Mucosa of gallbladder (tissue), 1 donor: ENCODE data around the gene POC1B. TPM values are rescaled to one million over a fixed set of nuclear protein-coding genes. Genes with fewer than 3 reads are reported as not detected.
"Not testable (repeated sequence)": the region's sequence is repeated elsewhere in the genome, so short reads cannot be mapped to it uniquely, and the experiment has no call there.

Experiments used
- DNase-seq: peaks from one replicate; pipeline ENCODE4 v3.0.0-alpha.2; 2020; ENCODE audit warnings: low spot score
- total RNA-seq: library from RNA; stranded (reverse); gene quantifications from one replicate; pipeline ENCODE4 v1.2.1, GENCODE V29; 2021
- donor health status: DM: no; HTN: no; CAD: no.

The POC1B gene
- total RNA-seq, 1 donor from 2014 or later = 26.8 TPM

- no peak for DNase-seq
These were observed 60.8 kb downstream of the POC1B start for GRCh38 chr12:89464974-89465592.

- no peak for DNase-seq
These were observed 63.9 kb downstream of the POC1B start for GRCh38 chr12:89461649-89462612.

- DNase-seq = no peak
These were observed 64.7 kb downstream of the POC1B start for GRCh38 chr12:89461190-89461589.

- not testable (repeated sequence) for DNase-seq
These were observed 66.6 kb downstream of the POC1B start for GRCh38 chr12:89459279-89459678.

GRCh38 chr12:89456565-89456964 lies 69.3 kb downstream of the POC1B start:
- no peak for DNase-seq

GRCh38 chr12:89454080-89454848 lies 71.6 kb downstream of the POC1B start:
- no peak for DNase-seq

GRCh38 chr12:89453121-89453978 lies 72.5 kb downstream of the POC1B start:
- no peak for DNase-seq

- DNase-seq = no peak
These were observed 74.0 kb downstream of the POC1B start for GRCh38 chr12:89451841-89452251.

- DNase-seq = no peak
These were observed 74.9 kb downstream of the POC1B start for GRCh38 chr12:89450907-89451306.

GRCh38 chr12:89448951-89449371 lies 76.9 kb downstream of the POC1B start:
- no peak for DNase-seq

- DNase-seq = no peak
These were observed 77.3 kb downstream of the POC1B start for GRCh38 chr12:89448526-89448925.

GRCh38 chr12:89439941-89440340 lies 85.9 kb downstream of the POC1B start:
- no peak for DNase-seq

- no peak for DNase-seq
These were observed 88.6 kb downstream of the POC1B start for GRCh38 chr12:89437231-89437630.

- DNase-seq = no peak
These were observed 89.8 kb downstream of the POC1B start for GRCh38 chr12:89436062-89436461.

- no peak for DNase-seq
These were observed 92.2 kb downstream of the POC1B start for GRCh38 chr12:89433634-89434033.

- DNase-seq = no peak
These were observed 93.5 kb downstream of the POC1B start for GRCh38 chr12:89432396-89432795.

GRCh38 chr12:89429528-89429927 lies 96.3 kb downstream of the POC1B start:
- no peak for DNase-seq

GRCh38 chr12:89427508-89428156 lies 98.2 kb downstream of the POC1B start:
- no peak for DNase-seq

GRCh38 chr12:89424846-89425245 lies 101.0 kb downstream of the POC1B start:
- no peak for DNase-seq

GRCh38 chr12:89424389-89424788 lies 101.5 kb downstream of the POC1B start:
- no peak for DNase-seq
